Esophagus squamous epithelium (tissue), 5 donors: ENCODE data around the gene CACNA2D3. TPM values are rescaled to one million over a fixed set of nuclear protein-coding genes. Genes with fewer than 3 reads are reported as not detected.

Experiments used
- DNase-seq: peaks from one replicate; lab custom pipeline; 2025; lab: John Stamatoyannopoulos, UW
- H3K27ac ChIP-seq, 4 donors: fragments of 200-600 bp; sonication (generic); one replicate each; pipeline ENCODE4 v1.5.1; 2016 to 2019; ENCODE audit warnings: mild to moderate bottlenecking in 1 of 4
- H3K27me3 ChIP-seq, 4 donors: fragments of 200-600 bp; sonication (generic); 1 replicate in 3 of 4; 2 replicates in 1 of 4; pipeline versions ENCODE4 v1.5.1 to v1.6.0; 2017 to 2021; ENCODE audit warnings: antibody characterized with exemption in 1 of 4
- H3K36me3 ChIP-seq, 3 donors: fragments of 200-600 bp; sonication (generic); one replicate each; pipeline ENCODE4 v1.5.1; 2016 to 2019
- H3K4me1 ChIP-seq, 3 donors: fragments of 200-600 bp; sonication (generic); one replicate each; pipeline ENCODE4 v1.5.1; 2017 to 2019
- H3K4me3 ChIP-seq, 4 donors: fragments of 200-600 bp; sonication (generic); 1 replicate in 3 of 4; 2 replicates in 1 of 4; pipeline ENCODE4 v1.5.1; 2016 to 2019; ENCODE audit warnings: mild to moderate bottlenecking in 2 of 4, moderate library complexity in 1 of 4
- H3K9me3 ChIP-seq, 3 donors: fragments of 200-600 bp; sonication (generic); one replicate each; pipeline ENCODE4 v1.5.1; 2016 to 2019
- CTCF ChIP-seq, 6 experiments: fragments of 450-650 bp in 4 of 6; fragments of 200-600 bp in 2 of 6; sonication (generic) in 2 of 6; IDR thresholded peaks; one replicate each; pipeline ENCODE4 v1.5.1; 2016 to 2019; ENCODE audit warnings: antibody characterized with exemption in 6 of 6, mild to moderate bottlenecking in 4 of 6, moderate library complexity in 4 of 6
- POLR2A ChIP-seq, 4 donors: fragments of 450-650 bp; IDR thresholded peaks; one replicate each; pipeline ENCODE4 v1.6.1; 2017; ENCODE audit warnings: antibody characterized with exemption in 4 of 4, mild to moderate bottlenecking in 4 of 4, moderate library complexity in 3 of 4
- WGBS, 2 donors: methylation state at CpG; one replicate each; pipeline ENCODE4 v1.1.5; 2018; 5-methylcytosine and 5-hydroxymethylcytosine counted together
- intact Hi-C: fragments of 100-400 bp; cut with DNase I; formaldehyde crosslinking; loops from one replicate; pipeline ENCODE4 v1.15.0; 2022
- total RNA-seq, 4 donors: library from RNA; depleted of rRNA; stranded (reverse); fragments of >200 nt; gene quantifications; one replicate each; pipeline ENCODE4 v1.1.0, GENCODE V29; 2016
- donor health status: DM: yes; HTN: yes; CAD: no.

CACNA2D3 gene
- total RNA-seq, 4 donors from 2014 or later, result 1.2 to 7.1 (median 5.1) TPM

- no peak for DNase-seq
- peaks cover 0 to 29% (median 3%) of the 10 kb centered on the region in 3 donors for H3K4me1 ChIP-seq
- no peak overlapping the region for H3K4me3 ChIP-seq
- 65 to 69% methylated on average over 4 to 6 of the region's 6 CpGs for WGBS, 2 donors
- H3K9me3 ChIP-seq, result no peaks in the 10 kb centered on the region
- TF ChIP-seq CTCF (IDR thresholded peaks at IDR 0.05) (no peak), POLR2A (IDR thresholded peaks at IDR 0.05) (no peak)
- intact Hi-C loops, result no loop called here
- no peaks in the 10 kb centered on the region for H3K36me3 ChIP-seq
- H3K27me3 ChIP-seq, result no peaks in the 10 kb centered on the region
- no peak overlapping the region for H3K27ac ChIP-seq
Observed at GRCh38 chr3:54955941-54956340, 833.6 kb downstream of the CACNA2D3 start.

GRCh38 chr3:54957711-54958110 lies 835.4 kb downstream of the CACNA2D3 start:
- WGBS, 2 donors, result 73 to 87% methylated on average over 4 of the region's 4 CpGs
- intact Hi-C loops, result no loop called here
- TF ChIP-seq POLR2A (IDR thresholded peaks at IDR 0.05), result no peak
- TF ChIP-seq CTCF (IDR thresholded peaks at IDR 0.05), result no peak

GRCh38 chr3:54960082-54960481 lies 837.7 kb downstream of the CACNA2D3 start:
- intact Hi-C loops, result no loop called here
- WGBS, 2 donors, result 86 to 92% methylated on average over 1 of the region's 1 CpG
- Histone ChIP-seq H3K9me3 (no peaks in the 10 kb centered on the region), H3K4me3 (no peak overlapping the region), H3K27me3 (no peaks in the 10 kb centered on the region), H3K4me1 (peaks cover 0 to 11% (median 4%) of the 10 kb centered on the region in 3 donors), H3K36me3 (no peaks in the 10 kb centered on the region), H3K27ac (no peak overlapping the region)
- no peak for DNase-seq
- TF ChIP-seq CTCF (IDR thresholded peaks at IDR 0.05) (no peak), POLR2A (IDR thresholded peaks at IDR 0.05) (no peak)

More at GRCh38 chr3:54957711-54958110, 835.4 kb downstream of the CACNA2D3 start:
- Histone ChIP-seq H3K4me3 (no peak overlapping the region), H3K27me3 (no peaks in the 10 kb centered on the region), H3K9me3 (no peaks in the 10 kb centered on the region), H3K4me1 (peaks cover 0 to 27% (median 7%) of the 10 kb centered on the region in 3 donors), H3K36me3 (no peaks in the 10 kb centered on the region), H3K27ac (no peak overlapping the region)
- no peak for DNase-seq

GRCh38 chr3:54960701-54961100 lies 838.3 kb downstream of the CACNA2D3 start:
- Histone ChIP-seq H3K27ac (no peak overlapping the region), H3K27me3 (no peaks in the 10 kb centered on the region), H3K4me3 (no peak overlapping the region), H3K36me3 (no peaks in the 10 kb centered on the region), H3K9me3 (no peaks in the 10 kb centered on the region), H3K4me1 (peaks cover 0 to 9% (median 4%) of the 10 kb centered on the region in 3 donors)
- no peak for DNase-seq
- TF ChIP-seq CTCF (IDR thresholded peaks at IDR 0.05) (no peak), POLR2A (IDR thresholded peaks at IDR 0.05) (no peak)
- intact Hi-C loops, result no loop called here
- 42 to 55% methylated on average over 4 of the region's 4 CpGs for WGBS, 2 donors

- DNase-seq, result no peak
- Histone ChIP-seq H3K4me3 (no peak overlapping the region), H3K27ac (no peak overlapping the region), H3K4me1 (peaks cover 0 to 9% (median 4%) of the 10 kb centered on the region in 3 donors), H3K9me3 (no peaks in the 10 kb centered on the region), H3K27me3 (no peaks in the 10 kb centered on the region), H3K36me3 (no peaks in the 10 kb centered on the region)
- WGBS, 2 donors, result 23 to 61% methylated on average over 2 of the region's 2 CpGs
- intact Hi-C loops, result no loop called here
- TF ChIP-seq POLR2A (IDR thresholded peaks at IDR 0.05) (no peak), CTCF (IDR thresholded peaks at IDR 0.05) (no peak)
Observed at GRCh38 chr3:54962200-54962599, 839.8 kb downstream of the CACNA2D3 start.
